Measurements from ENCODE around the gene NR1D1.

DNA sequence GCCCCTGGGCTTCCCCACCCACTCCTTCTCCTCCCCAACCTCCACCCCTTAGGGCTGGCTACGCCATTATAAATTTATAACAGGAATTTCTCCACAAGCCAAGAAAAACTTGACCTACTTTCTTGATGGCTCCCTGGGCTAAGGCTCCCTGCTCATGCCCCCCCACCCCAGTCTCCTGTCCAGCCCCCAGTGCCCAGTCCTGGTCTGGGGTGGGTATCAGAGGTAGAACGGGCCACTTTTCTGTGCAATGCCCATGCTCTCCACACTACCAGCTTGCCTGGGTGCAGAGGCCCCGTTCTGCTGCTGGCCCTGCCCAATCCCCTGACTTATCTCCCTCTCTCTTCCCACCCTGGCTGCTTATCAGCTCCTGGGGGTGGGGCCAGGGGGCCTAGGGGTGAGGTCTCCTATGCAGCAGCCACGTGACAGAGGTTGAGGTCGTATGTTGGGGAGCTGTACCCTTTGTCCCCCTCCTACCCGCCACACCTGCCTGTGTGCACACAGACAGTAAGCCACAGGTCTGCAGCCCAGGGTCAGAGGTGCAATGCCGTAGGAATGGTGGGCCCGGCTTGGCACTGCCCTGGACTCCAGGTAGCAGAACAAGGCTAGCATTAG is 27.5 kb downstream of the NR1D1 start:
- TF ChIP-seq EZH2phosphoT487 (IDR thresholded peaks at IDR 0.05; ENCODE audit: insufficient read depth, low read depth) = no peak
- TF ChIP-seq EZH2 (IDR thresholded peaks at IDR 0.05; ENCODE audit: insufficient read depth, poor library complexity, severe bottlenecking) = no peak
